HG03135 (cell line): ENCODE data around the gene PTPN5.
"Not testable (repeated sequence)": the region's sequence is repeated elsewhere in the genome, so short reads cannot be mapped to it uniquely, and the experiment has no call there.

Experiments
- ATAC-seq: cut with Tn5 transposase; IDR thresholded peaks from one replicate; pipeline ENCODE4 v1.9.1; 2021; ENCODE audit warnings: mild to moderate bottlenecking, moderate library complexity; ENCODE audit not compliant: unreplicated experiment

The PTPN5 gene

GRCh38 chr11:18791207-18791968 is at the start of gene PTPN5:
Gene PTPN5 (minus strand): TSS chr11:18791798. CDS start chr11:18771958, 19,840 bp downstream.
- no peak for ATAC-seq

DNA sequence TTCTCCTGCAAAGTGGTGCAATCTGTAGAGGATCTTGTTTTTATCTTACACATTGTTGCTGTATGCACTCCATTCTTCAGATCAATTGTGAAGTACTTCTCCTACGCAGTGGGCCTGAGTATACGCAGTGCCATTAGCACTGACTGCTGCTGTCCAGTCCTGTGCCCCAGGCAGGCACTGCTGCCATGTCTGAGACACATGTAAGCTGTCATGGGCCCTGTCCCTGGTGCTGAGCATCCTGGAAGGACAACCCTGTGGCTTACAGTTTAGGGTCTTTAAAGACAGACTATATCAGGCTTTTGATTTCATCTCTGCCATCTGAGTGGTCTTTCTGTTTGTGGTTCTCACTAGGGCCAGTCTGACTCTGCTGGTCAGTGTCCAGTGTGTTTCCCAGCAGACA is 44.8 kb upstream of the PTPN5 start:
- ATAC-seq: no peak

DNA sequence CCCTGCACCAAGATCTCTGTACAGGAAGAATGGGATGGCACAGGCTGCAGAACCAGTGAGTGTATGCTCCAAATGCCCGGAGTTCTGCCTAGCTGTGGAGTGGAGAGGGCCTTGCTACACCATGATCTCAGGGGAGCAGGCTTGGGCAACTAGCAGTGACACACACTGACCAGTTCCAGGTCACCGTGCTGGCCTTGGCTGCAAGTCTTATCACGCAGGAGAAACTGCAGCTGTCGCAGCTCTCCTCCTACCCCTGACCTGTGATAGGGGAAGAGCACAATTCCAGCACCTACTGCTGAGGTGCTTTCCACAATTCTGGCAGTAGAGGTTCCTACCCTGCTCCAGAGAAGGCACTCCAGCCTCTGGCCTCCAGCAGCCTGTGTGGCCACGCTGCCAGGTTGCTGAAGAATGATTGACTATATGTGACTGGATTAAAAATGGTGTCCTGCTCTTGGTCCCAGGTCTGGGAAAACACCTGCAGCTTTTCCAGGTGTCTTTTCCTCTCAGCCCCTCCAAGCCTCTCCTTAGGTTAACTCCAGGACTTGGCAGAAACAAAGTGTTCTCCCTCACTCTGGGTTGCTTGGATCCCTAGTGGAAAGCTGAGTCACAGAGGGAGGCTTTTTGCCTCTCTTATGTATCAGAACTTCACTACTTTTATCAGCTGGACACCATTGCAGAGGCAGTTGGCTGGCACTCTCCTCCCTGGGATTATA is 43.3 kb upstream of the PTPN5 start:
- no peak for ATAC-seq

GRCh38 chr11:18820160-18820559 is 28.6 kb upstream of the PTPN5 start:
- not testable (repeated sequence) for ATAC-seq

DNA sequence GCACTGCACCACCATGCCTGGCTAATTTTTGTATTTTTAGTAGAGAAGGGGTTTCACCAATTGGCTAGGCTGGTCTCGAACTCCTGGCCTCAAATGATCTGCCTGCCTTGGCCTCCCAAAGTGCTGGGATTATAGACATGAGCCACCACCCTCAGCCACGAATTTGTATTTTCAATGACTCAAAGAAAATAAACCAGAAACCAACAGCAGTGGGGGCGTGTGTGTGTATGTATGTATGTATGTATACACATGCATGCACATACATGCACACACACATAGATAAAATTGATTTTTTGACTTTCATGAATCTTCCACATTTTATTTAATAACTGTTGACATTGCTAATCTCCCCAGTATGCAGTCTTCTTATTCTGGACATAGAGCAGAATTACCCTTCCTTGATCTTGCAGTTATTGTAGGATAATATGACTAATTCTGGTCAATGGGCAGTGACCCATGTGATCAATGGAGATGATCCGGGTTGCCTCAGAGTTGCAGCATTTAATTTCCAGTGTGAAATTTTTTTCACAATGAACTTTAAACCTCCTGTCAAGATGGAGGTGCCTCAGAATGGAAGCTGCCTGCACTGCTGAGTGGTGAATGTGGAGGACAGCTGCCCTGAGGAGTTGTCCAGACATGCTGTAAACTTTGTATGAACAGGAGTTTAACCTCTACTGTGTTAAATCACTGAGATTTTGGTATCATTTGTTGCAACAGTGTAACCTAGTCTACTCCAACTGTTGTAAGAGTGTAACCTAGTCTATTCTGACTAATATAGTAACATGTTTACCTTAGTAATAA is 12.8 kb upstream of the PTPN5 start:
- no peak for ATAC-seq

GRCh38 chr11:18802381-18803257 is 11.0 kb upstream of the PTPN5 start:
- no peak for ATAC-seq

DNA sequence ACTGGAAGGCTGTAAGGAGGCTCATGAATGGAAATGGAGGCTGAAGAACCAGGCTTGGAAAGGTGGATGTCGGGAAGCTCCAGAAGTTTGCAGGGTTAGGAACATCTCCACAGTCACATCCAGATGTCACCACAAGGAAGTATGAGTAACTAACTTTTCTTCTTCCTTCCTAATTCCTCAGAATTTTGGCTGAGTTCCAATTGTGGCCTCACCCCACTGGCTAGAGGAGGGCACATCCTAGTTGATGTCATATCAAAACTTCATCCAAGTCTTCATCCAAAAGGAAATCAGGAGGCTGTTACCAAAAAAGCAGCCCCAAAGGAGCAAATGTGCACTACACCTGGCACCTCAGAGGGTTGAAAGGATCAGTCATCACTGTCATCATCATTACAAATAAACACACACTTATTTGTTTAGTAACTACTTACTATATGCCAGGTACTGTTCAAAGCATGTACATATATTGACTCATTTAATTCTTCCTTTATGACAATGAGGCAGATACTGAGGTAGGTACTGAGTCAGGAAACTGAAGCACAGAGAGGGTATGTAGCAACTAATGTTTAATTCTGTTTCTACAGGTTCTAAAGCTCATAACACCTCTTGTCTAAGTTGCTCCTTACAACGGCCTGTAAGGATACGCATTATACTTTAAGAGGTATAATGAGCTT is 7.3 kb upstream of the PTPN5 start:
- no peak for ATAC-seq

- ATAC-seq: no peak
Observed at GRCh38 chr11:18794956-18795355, 3.4 kb upstream of the PTPN5 start.

- no peak for ATAC-seq
Observed at GRCh38 chr11:18792827-18793226, 1.2 kb upstream of the PTPN5 start.

- ATAC-seq: no peak
Observed at GRCh38 chr11:18791969-18792628, 501 bp upstream of the PTPN5 start.

- ATAC-seq: no peak
Observed at GRCh38 chr11:18790883-18791206, 753 bp downstream of the PTPN5 start.

GRCh38 chr11:18789942-18790341 is 1.7 kb downstream of the PTPN5 start:
- ATAC-seq: no peak

GRCh38 chr11:18785411-18785810 is 6.2 kb downstream of the PTPN5 start:
- no peak for ATAC-seq

DNA sequence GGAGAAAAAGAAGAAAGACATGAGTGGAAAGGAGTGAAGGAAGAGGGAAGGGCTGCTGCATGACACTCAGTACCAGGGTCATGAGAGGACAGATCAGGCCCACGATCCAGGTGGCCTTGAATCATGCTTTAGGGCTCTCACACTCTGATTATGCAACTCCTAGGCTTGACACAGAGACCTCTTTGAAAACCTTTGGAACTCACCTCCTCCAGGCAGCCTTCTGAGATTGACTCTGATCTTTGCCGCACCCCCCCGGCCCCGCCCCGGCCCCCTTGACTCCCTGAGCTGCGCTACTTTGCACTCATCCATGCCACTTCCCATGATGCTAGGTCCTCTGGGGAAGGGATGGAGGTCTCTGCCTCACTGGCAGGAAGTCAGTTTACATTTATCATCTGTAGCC is 10.7 kb downstream of the PTPN5 start:
- no peak for ATAC-seq

DNA sequence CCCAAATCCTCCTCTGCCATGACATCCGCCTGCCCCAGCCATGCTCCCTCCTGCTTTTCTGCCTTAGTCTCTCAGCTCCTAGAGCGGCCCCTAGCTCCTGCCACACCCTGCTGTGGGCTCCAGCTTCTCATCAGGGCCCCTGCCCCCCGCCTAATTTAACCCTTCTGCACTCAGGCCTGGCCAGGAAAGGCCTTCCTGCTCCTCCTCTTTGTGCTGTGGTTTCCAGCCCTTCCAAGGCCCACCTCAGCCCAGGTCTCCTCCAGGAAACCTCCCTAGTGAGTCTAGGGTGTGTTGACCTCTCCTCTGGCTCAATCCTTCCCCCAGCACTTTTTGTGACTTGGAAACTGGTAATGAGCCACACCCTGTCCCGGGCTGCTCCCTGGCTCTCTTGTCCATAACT is 11.3 kb downstream of the PTPN5 start:
- no peak for ATAC-seq

DNA sequence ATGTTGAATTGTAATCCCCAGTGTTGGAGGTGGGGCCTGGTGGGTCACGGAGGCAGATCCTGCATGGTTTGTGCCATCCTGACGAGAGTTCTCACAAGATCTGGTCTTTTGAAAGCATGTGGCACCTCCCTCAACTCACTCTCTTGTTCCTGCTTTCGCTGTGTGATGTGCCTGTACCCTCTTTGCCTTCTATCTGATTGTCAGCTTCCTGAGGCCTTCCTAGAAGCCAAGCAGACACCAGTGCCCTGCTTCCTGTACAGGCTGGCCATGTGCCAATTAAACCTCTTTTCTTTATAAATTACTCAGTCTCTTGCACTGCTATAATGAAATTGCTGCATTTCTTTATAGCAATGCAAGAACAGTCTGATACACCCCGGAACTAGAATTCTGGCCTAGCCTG is 13.1 kb downstream of the PTPN5 start:
- ATAC-seq: no peak

DNA sequence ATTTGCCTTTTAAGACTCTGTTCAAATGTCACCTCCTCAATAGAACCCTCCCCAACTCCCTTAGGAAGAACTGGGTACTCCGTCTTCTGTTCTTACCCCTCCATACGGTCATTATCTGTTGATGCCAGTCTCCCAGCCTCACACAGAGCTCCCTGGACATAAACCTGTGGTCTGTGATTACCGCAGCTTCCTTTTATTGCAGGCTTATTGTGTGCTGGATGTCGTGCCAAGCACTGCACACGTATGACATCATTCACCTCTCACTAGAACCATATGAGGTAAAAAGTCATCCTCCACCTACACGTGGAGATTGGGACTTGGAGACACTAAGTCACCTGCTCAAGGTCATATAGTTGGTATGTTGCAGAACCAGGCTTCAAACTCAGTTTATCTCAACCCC is 15.3 kb downstream of the PTPN5 start:
- no peak for ATAC-seq

- peak; percentile 72 for ATAC-seq
Observed at GRCh38 chr11:18775492-18776292, 15.9 kb downstream of the PTPN5 start.

DNA sequence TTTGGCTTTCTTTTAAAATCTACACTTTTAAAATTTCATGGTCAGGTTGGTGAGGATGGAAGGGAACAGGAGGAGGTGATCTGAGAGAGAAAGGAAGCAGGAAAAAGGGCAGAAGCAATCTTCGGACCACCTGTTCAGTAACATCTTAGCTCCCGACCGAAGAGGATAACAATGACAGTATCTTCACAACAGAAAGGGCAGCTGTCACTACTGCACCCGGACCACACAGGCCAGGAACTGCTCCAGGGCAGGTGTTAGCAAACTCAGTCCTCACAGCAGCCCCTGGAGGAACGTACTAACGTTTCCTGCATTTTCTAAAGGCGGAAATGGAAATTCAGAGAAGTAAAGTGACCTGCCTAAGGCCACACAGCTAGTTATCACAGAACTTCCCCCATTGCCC is 16.8 kb downstream of the PTPN5 start:
- ATAC-seq: no peak
